SU-DHL-6 (cell line): ENCODE results near the gene HNRNPAB.

Experiments used
- EZH2phosphoT487 ChIP-seq: fragments of 200-600 bp; sonication (generic), shearing (Covaris generic); conservative IDR thresholded peaks from 2 replicates; pipeline ENCODE4 v1.6.1; 2018; ENCODE audit warnings: mild to moderate bottlenecking, antibody characterized with exemption, low read length, moderate library complexity, mixed read lengths
- TF ChIP-seq, protein P1 (sequence below): fragments of 200-600 bp; sonication (generic); IDR thresholded peaks from one replicate; pipeline ENCODE4 v1.5.1; 2017; ENCODE audit warnings: antibody characterized with exemption, mild to moderate bottlenecking, low read length, moderate library complexity; ENCODE audit not compliant: insufficient read depth, poor library complexity, severe bottlenecking

DNA sequence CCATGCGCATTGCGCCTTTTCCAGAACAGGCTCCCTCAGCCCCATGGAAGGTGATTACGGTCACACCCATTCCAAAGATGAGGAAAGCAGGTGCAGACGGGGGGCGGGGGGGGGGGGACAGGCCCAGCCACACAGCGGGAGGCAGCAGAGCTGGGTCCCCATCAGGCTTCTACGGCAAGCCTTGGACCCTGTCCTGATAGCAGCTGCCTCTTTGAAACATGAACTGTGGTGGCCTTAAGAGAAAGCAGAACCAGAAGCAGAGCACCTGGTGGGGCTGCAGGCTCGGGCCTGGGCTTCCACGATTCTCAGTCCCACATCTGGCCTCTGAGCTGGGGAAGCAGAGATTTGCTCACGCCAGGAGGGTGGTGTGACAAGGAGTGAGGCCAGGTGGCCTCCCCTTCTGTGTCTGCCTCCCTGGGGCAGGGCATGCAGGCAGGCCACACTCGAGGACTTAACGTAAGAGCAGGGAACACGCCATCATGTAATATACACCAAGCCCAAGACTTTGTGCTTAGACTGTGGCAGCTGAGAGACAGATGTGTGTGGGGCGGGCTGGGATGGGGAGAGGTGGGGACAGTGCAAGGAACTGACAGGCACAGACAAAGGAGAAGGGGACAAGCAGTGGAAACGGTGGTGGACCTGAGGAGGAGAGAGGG, 42.4 kb downstream of the HNRNPAB start:
- TF ChIP-seq, protein P1, sequence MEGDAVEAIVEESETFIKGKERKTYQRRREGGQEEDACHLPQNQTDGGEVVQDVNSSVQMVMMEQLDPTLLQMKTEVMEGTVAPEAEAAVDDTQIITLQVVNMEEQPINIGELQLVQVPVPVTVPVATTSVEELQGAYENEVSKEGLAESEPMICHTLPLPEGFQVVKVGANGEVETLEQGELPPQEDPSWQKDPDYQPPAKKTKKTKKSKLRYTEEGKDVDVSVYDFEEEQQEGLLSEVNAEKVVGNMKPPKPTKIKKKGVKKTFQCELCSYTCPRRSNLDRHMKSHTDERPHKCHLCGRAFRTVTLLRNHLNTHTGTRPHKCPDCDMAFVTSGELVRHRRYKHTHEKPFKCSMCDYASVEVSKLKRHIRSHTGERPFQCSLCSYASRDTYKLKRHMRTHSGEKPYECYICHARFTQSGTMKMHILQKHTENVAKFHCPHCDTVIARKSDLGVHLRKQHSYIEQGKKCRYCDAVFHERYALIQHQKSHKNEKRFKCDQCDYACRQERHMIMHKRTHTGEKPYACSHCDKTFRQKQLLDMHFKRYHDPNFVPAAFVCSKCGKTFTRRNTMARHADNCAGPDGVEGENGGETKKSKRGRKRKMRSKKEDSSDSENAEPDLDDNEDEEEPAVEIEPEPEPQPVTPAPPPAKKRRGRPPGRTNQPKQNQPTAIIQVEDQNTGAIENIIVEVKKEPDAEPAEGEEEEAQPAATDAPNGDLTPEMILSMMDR = no peak
- TF ChIP-seq EZH2phosphoT487 = no peak
